ENCODE results near the gene PNMT.
A peak's percentile ranks its signal among the peaks of the same experiment; 100 is the strongest.

DNA sequence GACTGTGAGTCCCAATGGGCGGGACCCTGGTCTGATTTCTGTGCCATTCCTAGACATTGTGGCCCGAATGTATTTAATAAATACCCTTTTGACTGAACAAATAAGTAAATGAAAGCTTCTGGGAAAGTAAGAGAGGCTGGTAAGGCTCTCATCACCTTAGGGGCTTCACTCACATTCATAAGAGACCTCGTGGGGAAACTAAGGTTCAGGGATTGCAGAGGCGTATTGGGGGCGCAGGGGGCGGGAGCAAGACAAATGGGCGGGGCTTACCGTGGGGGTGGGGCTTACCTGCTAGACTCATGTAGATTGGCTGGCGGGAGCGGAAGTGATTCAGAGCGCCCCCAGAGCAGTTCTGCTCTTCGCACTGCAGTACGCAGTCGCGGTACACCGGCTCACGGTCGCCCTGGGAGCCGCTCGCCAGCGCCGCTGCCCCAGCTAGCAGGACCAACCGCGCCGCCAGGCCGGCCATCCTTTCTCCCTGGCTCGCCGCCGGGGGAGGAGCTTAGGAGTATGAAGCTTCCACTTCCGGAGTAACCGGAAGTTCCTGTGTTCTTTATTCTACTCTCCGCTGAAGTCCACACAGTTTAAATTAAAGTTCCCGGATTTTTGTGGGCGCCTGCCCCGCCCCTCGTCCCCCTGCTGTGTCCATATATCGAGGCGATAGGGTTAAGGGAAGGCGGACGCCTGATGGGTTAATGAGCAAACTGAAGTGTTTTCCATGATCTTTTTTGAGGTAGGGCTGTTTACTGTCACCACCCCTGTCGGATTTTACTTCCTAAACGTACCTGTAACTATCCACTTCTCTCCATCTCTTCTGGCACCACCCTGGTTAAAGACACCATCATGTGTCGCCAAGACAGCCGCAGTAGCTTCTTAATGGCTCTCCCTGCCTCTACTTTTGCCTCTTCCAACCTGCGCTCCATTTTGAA, 19.6 kb downstream of the PNMT start, which contains the start of gene PGAP3:
- TF ChIP-seq POLR2AphosphoS5 (IDR thresholded peaks at IDR 0.05) (peak; percentile 37 to 69 (median 58)), POLR2A (IDR thresholded peaks at IDR 0.05) (peak in 1 of 2 donors; percentile 50)
- TF ChIP-seq, protein P1, sequence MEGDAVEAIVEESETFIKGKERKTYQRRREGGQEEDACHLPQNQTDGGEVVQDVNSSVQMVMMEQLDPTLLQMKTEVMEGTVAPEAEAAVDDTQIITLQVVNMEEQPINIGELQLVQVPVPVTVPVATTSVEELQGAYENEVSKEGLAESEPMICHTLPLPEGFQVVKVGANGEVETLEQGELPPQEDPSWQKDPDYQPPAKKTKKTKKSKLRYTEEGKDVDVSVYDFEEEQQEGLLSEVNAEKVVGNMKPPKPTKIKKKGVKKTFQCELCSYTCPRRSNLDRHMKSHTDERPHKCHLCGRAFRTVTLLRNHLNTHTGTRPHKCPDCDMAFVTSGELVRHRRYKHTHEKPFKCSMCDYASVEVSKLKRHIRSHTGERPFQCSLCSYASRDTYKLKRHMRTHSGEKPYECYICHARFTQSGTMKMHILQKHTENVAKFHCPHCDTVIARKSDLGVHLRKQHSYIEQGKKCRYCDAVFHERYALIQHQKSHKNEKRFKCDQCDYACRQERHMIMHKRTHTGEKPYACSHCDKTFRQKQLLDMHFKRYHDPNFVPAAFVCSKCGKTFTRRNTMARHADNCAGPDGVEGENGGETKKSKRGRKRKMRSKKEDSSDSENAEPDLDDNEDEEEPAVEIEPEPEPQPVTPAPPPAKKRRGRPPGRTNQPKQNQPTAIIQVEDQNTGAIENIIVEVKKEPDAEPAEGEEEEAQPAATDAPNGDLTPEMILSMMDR (IDR thresholded peaks at IDR 0.05), result no peak
